NCI-H526 (cell line): ENCODE measurements around the gene EEFSEC.

Experiments
- DNase-seq, 2 experiments: peaks; one replicate each; lab custom pipeline; 2025; lab: John Stamatoyannopoulos, UW

The EEFSEC gene

GRCh38 chr3:128334086-128334645 lies 180.9 kb downstream of the EEFSEC start:
- DNase-seq = no peak

- DNase-seq = no peak
Observed at GRCh38 chr3:128334766-128335165, 181.5 kb downstream of the EEFSEC start.

- peak in 1 of 2 experiments; percentile 21 for DNase-seq
Observed at GRCh38 chr3:128335621-128336296, 182.5 kb downstream of the EEFSEC start.

DNA sequence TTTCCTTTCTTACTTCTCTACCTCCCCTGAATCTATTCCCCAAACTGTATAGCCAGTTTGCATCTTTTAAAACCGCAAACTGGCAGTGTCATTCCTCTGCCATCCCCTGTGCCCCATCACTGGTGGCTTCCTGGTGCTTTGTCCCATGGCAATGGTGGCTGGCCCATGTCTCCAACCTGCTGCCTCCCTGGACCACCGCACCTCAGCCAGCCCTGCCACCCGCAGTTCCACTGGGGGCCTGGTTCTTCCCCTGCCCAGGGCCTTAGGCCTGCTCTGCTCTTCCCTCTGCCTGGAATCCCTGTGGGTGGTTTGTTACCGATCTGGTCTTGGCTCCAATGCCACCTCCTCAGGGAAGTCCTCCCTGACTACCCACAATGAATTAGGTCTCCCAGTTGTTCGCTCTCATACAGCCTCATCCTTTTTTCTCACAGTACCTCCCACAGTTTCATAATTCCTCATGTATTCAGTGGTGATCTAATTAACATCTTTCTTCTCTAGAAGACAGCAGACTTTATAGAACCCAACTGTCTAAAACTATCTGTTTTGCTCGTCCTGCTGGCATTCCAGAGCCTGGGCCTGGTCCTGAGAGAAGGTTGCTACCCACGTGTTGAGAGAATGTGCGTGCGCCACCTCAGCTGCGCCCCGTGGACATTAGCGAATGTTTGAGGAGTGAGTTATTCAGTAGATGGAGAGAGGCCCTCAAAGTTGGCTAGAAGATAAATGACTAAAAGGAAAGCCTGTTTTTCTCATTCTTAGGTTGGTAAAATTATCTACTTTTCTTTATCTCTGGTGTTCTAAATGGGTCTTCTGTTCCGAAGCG lies 183.3 kb downstream of the EEFSEC start:
- DNase-seq = no peak

DNA sequence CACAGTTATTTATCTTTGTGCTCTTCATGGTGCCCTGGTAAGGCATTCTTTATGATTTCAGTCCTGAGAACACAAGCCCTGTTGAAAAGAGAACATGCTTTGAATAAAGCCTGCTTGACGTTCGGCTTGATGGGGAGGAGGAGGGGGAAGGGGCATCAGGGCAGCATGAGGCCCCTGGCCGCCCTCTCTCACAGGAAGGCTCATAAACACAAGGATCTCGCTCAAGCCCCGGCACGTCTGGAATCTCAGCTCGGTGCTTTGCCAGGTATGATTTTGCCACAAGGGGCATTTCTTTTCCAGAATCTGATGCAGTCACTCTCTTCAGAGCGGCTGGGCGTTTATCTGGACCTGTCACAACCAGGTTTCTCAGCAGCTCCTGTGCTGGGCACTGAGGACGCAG lies 184.0 kb downstream of the EEFSEC start:
- DNase-seq = peak; percentile 20 to 55

DNA sequence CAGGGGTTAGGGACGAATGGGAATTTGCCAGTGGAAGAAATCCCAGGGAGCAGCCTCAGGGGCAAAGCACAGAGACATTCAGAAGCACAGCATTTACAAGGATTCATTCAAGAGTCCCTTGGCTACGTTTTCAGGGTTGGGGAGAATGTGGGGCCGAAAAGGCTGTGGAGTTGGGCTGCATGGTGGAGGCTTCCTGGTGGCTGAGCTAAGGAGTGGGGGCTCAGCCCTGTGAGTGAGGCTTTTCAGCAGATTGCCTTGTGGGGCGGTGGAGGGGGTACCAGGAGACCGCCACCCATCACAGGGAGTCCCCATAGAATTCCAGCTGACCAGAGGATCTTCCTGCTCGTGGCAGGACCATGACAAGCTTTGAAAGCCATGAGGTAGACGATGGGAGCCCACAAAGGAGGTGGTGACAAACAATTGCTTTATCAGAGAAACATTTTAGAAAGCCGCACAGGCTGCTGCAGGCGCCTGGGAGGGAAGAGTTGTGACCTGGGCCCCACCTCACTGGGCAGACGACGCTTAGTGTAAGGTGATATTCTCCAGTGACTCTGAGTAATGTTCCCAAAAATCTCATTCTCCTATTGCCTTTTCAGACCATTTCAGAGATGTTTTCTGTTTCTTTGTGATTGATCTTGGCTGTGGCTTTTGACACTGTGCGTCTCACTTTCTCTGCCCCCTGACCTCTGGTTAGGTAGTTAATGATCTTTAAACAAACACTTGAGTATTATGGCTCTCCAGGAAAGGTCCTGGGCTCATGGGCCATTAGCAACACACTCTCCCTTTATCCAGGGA lies 185.5 kb downstream of the EEFSEC start:
- no peak for DNase-seq

GRCh38 chr3:128339491-128340012 lies 186.3 kb downstream of the EEFSEC start:
- DNase-seq = no peak

DNA sequence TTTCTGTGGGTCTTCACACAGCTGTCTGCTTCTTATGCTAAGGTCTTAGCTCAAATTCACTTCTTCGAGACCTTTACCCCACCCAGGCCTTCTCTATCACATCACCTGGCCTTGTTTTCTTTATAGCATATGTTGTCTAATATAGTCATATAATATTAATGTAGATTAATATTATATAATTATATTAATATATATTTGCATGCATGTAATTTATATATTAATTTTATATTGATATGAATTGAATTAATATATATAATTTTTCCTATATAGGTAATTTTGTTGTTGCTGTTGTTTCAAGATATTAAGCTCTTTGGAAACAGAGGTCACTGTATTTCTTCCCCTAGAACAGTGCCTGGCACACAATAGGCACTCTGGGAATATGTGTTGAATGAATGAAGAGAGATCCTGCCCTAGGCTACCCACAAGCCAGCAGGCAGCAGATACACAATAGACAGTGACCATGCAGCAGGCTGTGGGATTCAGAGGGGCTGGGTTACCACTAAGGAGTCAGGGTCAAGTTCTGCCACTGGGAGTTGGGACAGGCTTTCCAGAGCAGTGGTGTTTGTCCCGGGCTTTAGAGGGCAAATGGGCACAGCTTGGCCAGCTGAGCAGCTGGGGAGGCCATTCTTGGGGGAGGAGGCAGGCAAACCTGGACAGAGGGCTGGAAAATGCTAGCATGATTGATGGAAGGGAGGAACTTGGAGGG lies 187.1 kb downstream of the EEFSEC start:
- DNase-seq = no peak

DNA sequence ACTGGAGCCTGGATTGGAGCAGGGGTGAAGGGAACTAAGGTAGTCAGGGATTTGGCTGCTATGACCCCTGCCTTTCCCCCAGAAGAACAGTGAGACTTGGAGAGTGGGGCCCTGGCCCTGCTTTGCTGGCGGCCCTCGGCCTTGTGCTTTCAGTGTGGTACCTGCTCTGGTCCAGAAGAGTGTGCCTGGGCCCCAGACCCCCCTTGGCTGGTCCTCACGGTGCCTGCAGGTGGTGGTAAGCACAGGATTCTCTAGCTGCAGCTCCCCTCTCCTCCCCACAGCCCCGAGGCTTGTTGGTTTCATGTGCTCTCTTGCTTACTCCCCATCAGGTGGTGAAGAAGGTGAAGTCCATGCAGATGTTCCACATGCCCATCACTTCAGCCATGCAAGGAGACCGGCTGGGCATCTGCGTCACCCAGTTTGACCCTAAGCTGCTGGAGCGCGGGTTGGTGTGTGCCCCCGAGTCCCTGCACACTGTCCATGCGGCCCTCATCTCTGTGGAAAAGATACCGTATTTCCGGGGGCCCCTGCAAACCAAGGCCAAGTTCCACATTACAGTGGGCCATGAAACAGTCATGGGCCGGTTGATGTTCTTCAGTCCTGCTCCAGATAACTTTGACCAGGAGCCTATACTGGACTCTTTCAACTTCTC lies 187.7 kb downstream of the EEFSEC start:
- DNase-seq = no peak

DNA sequence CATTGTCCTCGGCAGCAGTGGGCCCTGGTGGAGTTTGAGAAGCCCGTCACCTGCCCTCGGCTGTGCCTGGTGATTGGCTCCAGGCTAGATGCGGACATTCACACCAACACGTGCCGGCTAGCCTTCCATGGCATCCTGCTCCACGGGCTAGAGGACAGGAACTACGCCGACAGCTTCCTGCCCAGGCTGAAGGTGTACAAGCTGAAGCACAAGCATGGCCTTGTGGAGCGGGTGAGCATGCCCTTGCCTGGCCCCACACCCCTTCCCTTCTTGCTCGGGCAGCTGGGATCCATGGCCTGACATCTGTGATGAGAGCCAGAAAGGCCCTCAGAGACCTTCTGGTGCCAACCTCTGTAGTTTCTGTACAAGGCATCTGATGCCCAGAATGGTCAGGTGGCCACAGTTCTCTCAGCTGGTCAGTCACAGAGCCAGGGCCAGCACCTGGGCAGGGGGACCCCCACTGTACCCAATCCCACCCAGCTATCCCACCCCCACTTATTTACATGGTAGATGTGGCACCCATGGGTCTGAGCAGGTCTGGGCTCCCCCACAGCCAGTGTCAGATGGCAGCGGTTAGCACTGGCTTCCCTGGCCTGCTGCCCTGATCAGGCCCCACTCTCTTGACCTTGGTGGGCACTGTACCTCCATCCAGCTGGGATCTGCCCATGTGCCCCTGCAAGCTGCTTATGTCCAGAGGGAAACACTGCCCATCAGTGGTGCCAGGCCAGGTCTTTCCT lies 188.5 kb downstream of the EEFSEC start:
- no peak for DNase-seq

- no peak for DNase-seq
Observed at GRCh38 chr3:128342701-128343180, 189.5 kb downstream of the EEFSEC start.

- no peak for DNase-seq
Observed at GRCh38 chr3:128343287-128344051, 190.2 kb downstream of the EEFSEC start.

GRCh38 chr3:128344052-128344735 lies 190.9 kb downstream of the EEFSEC start:
- no peak for DNase-seq

- no peak for DNase-seq
Observed at GRCh38 chr3:128345196-128345595, 191.9 kb downstream of the EEFSEC start.

DNA sequence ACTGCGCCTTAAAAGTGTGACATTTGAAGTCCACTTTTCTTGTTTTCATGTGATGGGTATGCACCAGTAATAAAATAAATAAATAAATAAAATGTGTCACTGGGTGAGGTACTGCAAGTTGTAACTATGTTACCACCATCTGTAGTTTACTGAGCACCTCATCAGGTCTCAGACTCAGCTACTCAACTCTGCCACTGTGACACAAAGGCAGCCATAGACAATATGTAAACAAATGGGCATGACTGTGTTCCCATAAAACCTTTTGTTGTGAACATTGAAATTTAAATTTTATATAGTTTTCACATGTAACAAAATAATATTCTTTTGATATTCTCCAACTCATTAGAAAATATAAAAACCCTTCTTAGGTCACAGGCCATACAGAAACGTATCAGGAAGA lies 193.3 kb downstream of the EEFSEC start:
- no peak for DNase-seq

DNA sequence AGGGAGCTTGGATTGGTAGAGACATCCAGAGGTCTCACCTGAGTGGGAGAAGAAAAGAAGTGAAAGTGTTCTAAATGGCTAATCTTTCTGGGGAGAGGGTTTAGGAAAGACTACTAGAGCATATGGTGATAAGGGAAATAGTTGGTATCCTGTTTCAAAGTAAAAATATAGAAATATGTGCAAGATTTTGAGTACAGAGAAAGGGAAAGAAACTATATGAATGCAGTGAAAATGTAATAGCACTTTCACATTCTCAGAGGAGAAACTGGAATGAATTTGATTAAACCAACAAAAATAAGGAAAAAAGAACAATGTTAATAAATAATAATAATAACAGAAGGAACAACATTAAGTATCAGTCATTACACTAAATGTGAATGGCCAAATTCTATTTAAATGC lies 194.0 kb downstream of the EEFSEC start:
- no peak for DNase-seq

GRCh38 chr3:128348075-128348474 lies 194.8 kb downstream of the EEFSEC start:
- no peak for DNase-seq

DNA sequence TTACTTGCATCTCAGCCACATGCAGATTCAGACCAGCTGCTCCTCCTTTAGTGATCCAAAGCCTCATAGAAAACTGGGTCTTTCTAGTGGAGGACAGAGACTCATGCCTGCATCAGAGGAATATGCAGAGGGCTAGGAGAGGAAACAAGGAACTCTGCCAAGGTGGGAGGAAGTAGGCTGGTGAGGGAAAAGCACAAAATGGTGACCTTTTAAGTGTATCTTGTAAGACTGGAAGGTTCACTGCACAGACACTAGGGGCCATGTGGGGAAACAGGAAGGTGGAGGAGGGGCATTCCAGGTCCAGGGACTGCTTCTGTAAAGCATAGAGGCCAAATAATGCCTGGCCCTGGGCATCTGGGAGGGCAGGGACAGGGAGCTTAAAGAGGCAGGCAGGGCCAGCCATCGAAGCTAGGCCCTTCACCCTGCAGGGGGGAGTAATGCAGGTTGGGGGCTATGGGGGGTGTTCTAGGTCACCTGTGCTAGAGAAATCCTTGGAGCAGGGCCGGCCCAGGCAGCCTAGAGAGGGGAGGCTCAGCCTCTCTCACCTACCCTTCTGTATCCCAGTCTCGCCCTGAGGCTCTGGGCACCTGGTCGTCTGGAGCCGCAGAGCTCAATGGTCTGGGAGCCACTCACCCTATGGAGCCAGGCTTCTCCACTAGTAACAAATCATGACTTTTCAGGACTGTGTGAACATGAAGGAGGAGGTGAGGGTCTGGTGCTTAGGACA lies 195.7 kb downstream of the EEFSEC start:
- DNase-seq = peak in 1 of 2 experiments; percentile 35
